ENCODE data around the gene ZNF3. TPM values are rescaled to one million over a fixed set of nuclear protein-coding genes. Genes with fewer than 3 reads are reported as not detected.

Gene ZNF3
- total and polyA plus RNA-seq, 11 donors: 11.2 to 21.2 (median 14.3) TPM

DNA sequence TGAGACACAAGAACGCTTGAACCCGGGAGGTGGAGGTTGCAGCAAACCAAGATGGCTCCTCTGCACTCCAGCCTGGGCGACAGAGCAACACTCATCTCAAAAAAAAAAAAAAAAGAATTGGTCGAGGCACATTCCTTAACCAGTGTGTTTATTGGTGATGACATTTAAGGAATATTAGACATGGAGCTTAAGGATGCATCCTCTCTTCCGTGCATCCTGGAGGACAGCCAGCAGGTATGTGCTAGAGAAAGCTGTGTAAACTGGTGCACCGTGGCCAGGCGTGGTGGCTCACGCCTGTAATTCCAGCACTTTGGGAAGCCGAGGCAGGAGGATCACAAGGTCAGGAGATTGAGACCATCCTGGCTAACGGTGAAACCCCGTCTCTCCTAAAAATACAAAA is 54.3 kb downstream of the ZNF3 start:
- Histone ChIP-seq H3K27ac (no peak overlapping the region), H3K36me3 (peaks cover 0 to 100% (median 93%) of the 10 kb centered on the region in 9 donors), H3K4me1 (no peaks in the 10 kb centered on the region), H3K4me3 (no peak overlapping the region), H3K9me3 (no peaks in the 10 kb centered on the region), H3K27me3 (no peaks in the 10 kb centered on the region)
- TF ChIP-seq, protein P1, sequence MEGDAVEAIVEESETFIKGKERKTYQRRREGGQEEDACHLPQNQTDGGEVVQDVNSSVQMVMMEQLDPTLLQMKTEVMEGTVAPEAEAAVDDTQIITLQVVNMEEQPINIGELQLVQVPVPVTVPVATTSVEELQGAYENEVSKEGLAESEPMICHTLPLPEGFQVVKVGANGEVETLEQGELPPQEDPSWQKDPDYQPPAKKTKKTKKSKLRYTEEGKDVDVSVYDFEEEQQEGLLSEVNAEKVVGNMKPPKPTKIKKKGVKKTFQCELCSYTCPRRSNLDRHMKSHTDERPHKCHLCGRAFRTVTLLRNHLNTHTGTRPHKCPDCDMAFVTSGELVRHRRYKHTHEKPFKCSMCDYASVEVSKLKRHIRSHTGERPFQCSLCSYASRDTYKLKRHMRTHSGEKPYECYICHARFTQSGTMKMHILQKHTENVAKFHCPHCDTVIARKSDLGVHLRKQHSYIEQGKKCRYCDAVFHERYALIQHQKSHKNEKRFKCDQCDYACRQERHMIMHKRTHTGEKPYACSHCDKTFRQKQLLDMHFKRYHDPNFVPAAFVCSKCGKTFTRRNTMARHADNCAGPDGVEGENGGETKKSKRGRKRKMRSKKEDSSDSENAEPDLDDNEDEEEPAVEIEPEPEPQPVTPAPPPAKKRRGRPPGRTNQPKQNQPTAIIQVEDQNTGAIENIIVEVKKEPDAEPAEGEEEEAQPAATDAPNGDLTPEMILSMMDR (IDR thresholded peaks at IDR 0.05): no peak
- no peak for TF ChIP-seq POLR2A (IDR thresholded peaks at IDR 0.05)
- ATAC-seq (no peak), DNase-seq (no peak)
- WGBS, 4 donors: 87 to 97% (median 92%) methylated on average over 11 of the region's 11 CpGs
- intact Hi-C loops (cut with DNase I): no loop called here

DNA sequence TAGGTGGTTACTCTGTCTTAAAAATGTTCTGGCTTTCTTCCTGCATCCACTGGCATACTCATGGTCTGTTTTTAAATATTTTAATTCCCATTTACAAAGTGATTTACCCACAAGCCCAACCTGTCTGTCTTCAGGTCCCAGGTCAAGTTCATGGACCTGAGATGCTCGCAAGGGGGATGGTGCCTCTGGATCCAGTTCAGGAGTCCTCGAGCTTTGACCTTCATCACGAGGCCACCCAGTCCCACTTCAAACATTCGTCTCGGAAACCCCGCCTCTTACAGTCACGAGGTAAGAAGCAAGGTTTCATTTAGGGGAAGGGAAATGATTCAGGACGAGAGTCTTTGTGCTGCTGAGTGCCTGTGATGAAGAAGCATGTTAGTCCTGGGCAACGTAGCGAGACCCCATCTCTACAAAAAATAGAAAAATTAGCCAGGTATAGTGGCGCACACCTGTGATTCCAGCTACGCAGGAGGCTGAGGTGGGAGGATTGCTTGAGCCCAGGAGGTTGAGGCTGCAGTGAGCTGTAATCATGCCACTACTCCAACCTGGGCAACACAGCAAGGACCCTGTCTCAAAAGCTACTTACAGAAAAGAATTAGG is 57.4 kb downstream of the ZNF3 start:
- Histone ChIP-seq H3K27me3 (no peaks in the 10 kb centered on the region), H3K9me3 (no peaks in the 10 kb centered on the region), H3K4me1 (peaks cover 0 to 15% (median 3%) of the 10 kb centered on the region in 12 donors), H3K4me3 (no peak overlapping the region), H3K36me3 (peaks cover 0 to 82% (median 72%) of the 10 kb centered on the region in 9 donors), H3K27ac (no peak overlapping the region)
- no peak for DNase-seq
- intact Hi-C loops (cut with DNase I): no loop called here
- ATAC-seq: no peak
- TF ChIP-seq, protein P1 (IDR thresholded peaks at IDR 0.05): no peak
- TF ChIP-seq POLR2A (IDR thresholded peaks at IDR 0.05): no peak
- WGBS, 4 donors: 86 to 88% (median 87%) methylated on average over 12 of the region's 12 CpGs

DNA sequence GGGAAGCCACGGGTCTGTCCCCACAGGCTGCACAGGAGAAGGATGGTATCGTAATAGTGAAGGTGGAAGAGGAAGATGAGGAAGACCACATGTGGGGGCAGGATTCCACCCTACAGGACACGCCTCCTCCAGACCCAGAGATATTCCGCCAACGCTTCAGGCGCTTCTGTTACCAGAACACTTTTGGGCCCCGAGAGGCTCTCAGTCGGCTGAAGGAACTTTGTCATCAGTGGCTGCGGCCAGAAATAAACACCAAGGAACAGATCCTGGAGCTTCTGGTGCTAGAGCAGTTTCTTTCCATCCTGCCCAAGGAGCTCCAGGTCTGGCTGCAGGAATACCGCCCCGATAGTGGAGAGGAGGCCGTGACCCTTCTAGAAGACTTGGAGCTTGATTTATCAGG is 58.0 kb downstream of the ZNF3 start:
- Histone ChIP-seq H3K27ac (no peak overlapping the region), H3K27me3 (no peaks in the 10 kb centered on the region), H3K9me3 (no peaks in the 10 kb centered on the region), H3K4me3 (no peak overlapping the region), H3K36me3 (peaks cover 0 to 77% (median 68%) of the 10 kb centered on the region in 9 donors), H3K4me1 (peaks cover 0 to 21% (median 6%) of the 10 kb centered on the region in 12 donors)
- intact Hi-C loops (cut with DNase I): no loop called here
- no peak for DNase-seq
- no peak for ATAC-seq
- 90 to 96% (median 95%) methylated on average over 12 of the region's 12 CpGs for WGBS, 4 donors
- TF ChIP-seq, protein P1 (IDR thresholded peaks at IDR 0.05): no peak
- TF ChIP-seq POLR2A (IDR thresholded peaks at IDR 0.05): no peak

DNA sequence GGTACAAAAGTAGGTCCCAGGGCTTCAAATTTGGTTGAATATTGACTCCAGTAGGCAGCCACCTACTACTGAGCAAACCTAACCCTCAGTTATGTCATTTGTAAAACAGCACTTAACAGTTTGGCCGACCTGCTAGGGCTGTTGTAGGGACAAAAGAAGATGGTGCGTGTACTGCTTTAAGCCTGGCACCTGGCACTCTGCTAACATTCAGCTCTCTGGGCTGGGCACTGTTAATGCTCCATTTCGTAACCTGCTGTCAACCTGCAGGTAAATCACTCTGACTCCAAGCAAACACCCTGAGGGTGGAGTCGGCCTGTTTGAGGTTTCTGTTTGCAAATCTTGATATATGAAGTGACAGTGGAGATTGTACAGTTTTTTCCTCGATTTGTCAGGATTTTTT is 58.9 kb downstream of the ZNF3 start:
- H3K4me3 ChIP-seq: no peak overlapping the region
- 69 to 91% (median 83%) methylated on average over 5 of the region's 5 CpGs for WGBS, 4 donors
- ATAC-seq (no peak), DNase-seq (no peak)
- intact Hi-C loops (cut with DNase I): no loop called here
- TF ChIP-seq, protein P1 (IDR thresholded peaks at IDR 0.05): no peak
- no peak overlapping the region for H3K27ac ChIP-seq
- no peaks in the 10 kb centered on the region for H3K27me3 ChIP-seq
- no peaks in the 10 kb centered on the region for H3K9me3 ChIP-seq
- peaks cover 0 to 26% (median 9%) of the 10 kb centered on the region in 12 donors for H3K4me1 ChIP-seq
- peaks cover 0 to 68% (median 59%) of the 10 kb centered on the region in 9 donors for H3K36me3 ChIP-seq
